ENCODE measurements around the gene TMEM223.
"Not testable (repeated sequence)": the region's sequence is repeated elsewhere in the genome, so short reads cannot be mapped to it uniquely, and the experiment has no call there.

The TMEM223 gene

GRCh38 chr11:62796281-62796680 is 4.5 kb upstream of the TMEM223 start:
- DNase-seq: no peak

- no peak for DNase-seq
Observed at GRCh38 chr11:62794201-62794775, 2.5 kb upstream of the TMEM223 start.

- no peak for DNase-seq
Observed at GRCh38 chr11:62792202-62792575, 383 bp upstream of the TMEM223 start.

GRCh38 chr11:62789576-62789975 is 2.2 kb downstream of the TMEM223 start:
- no peak for DNase-seq

GRCh38 chr11:62788991-62789390 is 2.8 kb downstream of the TMEM223 start:
- no peak for DNase-seq

- DNase-seq: peak; percentile 98
Observed at GRCh38 chr11:62787005-62787759, 4.6 kb downstream of the TMEM223 start, which contains the start of gene TMEM179B. TMEM179B (plus strand) TSS chr11:62787402; CDS start chr11:62787432, 30 bp downstream.

- DNase-seq: peak; percentile 78
Observed at GRCh38 chr11:62786318-62787004, 5.3 kb downstream of the TMEM223 start.

- DNase-seq: no peak
Observed at GRCh38 chr11:62782753-62783152, 9.1 kb downstream of the TMEM223 start.

GRCh38 chr11:62778441-62778840 is 13.4 kb downstream of the TMEM223 start:
- no peak for DNase-seq

GRCh38 chr11:62777389-62777788 is 14.4 kb downstream of the TMEM223 start:
- DNase-seq: no peak

- no peak for DNase-seq
Observed at GRCh38 chr11:62775646-62776045, 16.2 kb downstream of the TMEM223 start.

GRCh38 chr11:62774407-62774806 is 17.4 kb downstream of the TMEM223 start:
- no peak for DNase-seq

- DNase-seq: peak; percentile 96
Observed at GRCh38 chr11:62771144-62772021, 20.4 kb downstream of the TMEM223 start, which contains the start of gene TAF6L. TAF6L (plus strand) TSS chr11:62771396; CDS start chr11:62775784, 4,388 bp downstream.

- DNase-seq: peak; percentile 35
Observed at GRCh38 chr11:62770778-62771143, 21.0 kb downstream of the TMEM223 start.

GRCh38 chr11:62760867-62761227 is 31.0 kb downstream of the TMEM223 start:
- DNase-seq: not testable (repeated sequence)

GRCh38 chr11:62757846-62758788 is 33.7 kb downstream of the TMEM223 start:
- no peak for DNase-seq

- no peak for DNase-seq
Observed at GRCh38 chr11:62755086-62755615, 36.7 kb downstream of the TMEM223 start.

GRCh38 chr11:62753736-62754603 is 37.8 kb downstream of the TMEM223 start, which contains the start of gene ZBTB3:
ZBTB3 (minus strand) TSS chr11:62754160; CDS start chr11:62753664, 496 bp downstream.
- DNase-seq: peak; percentile 98

- no peak for DNase-seq
Observed at GRCh38 chr11:62752994-62753735, 38.6 kb downstream of the TMEM223 start.
